Activated CD4-positive, alpha-beta memory T cell treated with anti-CD3 and anti-CD28 coated beads, Interleukin-2, amount 10 ng/mL, durations not matched to agents 7 days and 5 days (primary cell): ENCODE results near the gene SMCO4. TPM values are rescaled to one million over a fixed set of nuclear protein-coding genes. Genes with fewer than 3 reads are reported as not detected.

Experiments used
- CTCF ChIA-PET: fragments of 350-600 bp; sonication (Branson Sonifier 250); formaldehyde crosslinking; loops from one replicate; lab custom pipeline; 2021; ENCODE audit warnings: antibody characterized with exemption, inconsistent platforms; lab: Charles Lee
- POLR2A ChIA-PET: fragments of 350-600 bp; sonication (Branson Sonifier 250); formaldehyde crosslinking; loops from one replicate; lab custom pipeline; 2021; ENCODE audit warnings: antibody characterized with exemption; lab: Charles Lee
- DNase-seq: peaks from one replicate; pipeline ENCODE4 v3.0.0-alpha.2; 2020
- H3K27ac Mint-ChIP-seq: one replicate; pipeline ENCODE4 v1.8.0; 2021; ENCODE audit warnings: mild to moderate bottlenecking, mixed read lengths
- H3K27me3 Mint-ChIP-seq: one replicate; pipeline ENCODE4 v1.8.0; 2021; ENCODE audit warnings: mixed read lengths
- H3K36me3 Mint-ChIP-seq: one replicate; pipeline ENCODE4 v1.8.0; 2021; ENCODE audit warnings: low read depth, mixed read lengths
- H3K4me1 Mint-ChIP-seq: one replicate; pipeline ENCODE4 v1.8.0; 2021; ENCODE audit warnings: mixed read lengths
- H3K4me3 Mint-ChIP-seq: one replicate; pipeline ENCODE4 v1.8.0; 2021; ENCODE audit warnings: mild to moderate bottlenecking, mixed read lengths
- H3K9me3 Mint-ChIP-seq: one replicate; pipeline ENCODE4 v1.8.0; 2021; ENCODE audit warnings: mixed read lengths
- total RNA-seq, 2 experiments: library from RNA; stranded (reverse); gene quantifications; one replicate each; pipeline ENCODE4 v1.2.3, GENCODE V29; 2021

SMCO4 gene
- total RNA-seq, 2 experiments from 2014 or later: 55.3 to 60.0 TPM

DNA sequence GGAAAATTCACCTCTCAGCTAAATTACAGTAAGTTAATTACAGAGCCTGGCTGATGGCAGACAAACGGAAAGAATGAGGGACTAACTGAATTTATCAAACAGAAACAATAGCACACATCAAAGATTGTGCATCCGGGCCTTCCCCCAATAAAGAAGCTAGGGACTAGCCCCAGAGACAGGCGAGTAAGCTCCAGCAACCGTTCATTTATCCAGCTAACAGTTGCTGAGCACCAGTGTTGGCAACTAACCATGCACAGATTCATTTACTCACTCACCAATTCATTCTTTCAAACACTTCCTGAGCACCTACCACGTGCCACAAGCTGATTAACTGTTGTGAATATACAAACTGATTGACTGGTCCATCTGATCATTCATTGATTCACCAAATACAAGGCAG lies 51.2 kb downstream of the SMCO4 start:
- no peaks in the 10 kb centered on the region for H3K9me3 Mint-ChIP-seq
- peaks cover 32% of the 10 kb centered on the region for H3K36me3 Mint-ChIP-seq
- H3K27me3 Mint-ChIP-seq: no peaks in the 10 kb centered on the region
- no peak overlapping the region for H3K4me3 Mint-ChIP-seq
- DNase-seq: no peak
- POLR2A ChIA-PET: no interaction called here
- CTCF ChIA-PET: no interaction called here
- H3K27ac Mint-ChIP-seq: no peak overlapping the region
- no peaks in the 10 kb centered on the region for H3K4me1 Mint-ChIP-seq

DNA sequence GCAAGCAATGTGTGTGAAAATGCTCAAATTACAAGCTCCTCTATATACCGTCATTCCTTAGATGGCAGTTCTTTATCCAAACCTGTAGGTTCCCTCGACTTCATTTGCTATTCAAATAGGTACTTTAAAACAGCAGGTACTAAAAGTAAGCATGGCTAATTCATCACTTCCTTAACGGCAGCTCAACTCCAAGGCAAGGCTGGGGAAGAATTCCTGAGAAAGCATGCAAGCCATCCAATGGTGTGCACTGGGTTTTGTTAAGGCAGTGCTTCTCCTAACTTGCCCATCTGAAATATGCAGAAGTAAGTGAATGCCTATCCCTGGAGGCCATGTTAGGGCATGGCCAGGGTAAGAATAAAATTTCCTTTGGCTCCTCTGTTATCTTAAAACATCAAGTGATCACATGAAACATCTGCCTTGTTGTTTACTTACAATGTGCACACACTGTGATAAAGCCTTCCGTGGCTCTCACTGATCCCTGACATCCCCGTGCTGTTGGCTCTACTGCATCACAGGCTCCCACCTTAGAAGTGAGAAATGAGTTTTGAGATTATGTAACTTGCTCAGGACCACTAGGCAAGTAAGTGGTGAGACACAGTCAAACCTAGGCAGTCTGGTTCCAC lies 52.1 kb downstream of the SMCO4 start:
- CTCF ChIA-PET: no interaction called here
- no peaks in the 10 kb centered on the region for H3K9me3 Mint-ChIP-seq

DNA sequence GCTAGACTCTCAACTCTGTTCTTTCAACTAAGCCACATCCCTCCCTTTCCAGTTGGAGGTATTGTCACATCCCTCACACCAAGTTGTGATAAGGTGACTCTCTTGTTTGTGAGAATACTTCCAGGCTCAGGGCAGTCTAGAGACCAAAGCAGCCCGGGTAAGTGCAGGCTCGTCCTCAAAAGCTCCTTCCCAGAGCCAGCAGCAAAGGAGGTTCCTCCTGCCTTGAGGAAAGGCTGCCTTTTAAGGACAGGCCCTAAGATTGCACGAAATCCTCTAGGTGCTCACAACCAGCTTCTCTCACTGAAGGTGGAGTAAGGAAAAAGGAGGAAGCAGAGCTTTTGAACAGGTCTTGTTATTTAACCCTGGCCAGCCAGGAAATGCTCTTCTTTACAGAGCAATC lies 53.4 kb downstream of the SMCO4 start:
- ChIA-PET POLR2A (interaction anchor here (1.2 kb wide), 1 partner anchor 7 kb away, joined by 3 read pairs; no protein-coding TSS in a partner anchor), CTCF (no interaction called here)
- Mint-ChIP-seq H3K36me3 (peaks cover 17% of the 10 kb centered on the region), H3K27ac (no peak overlapping the region), H3K4me1 (no peaks in the 10 kb centered on the region), H3K9me3 (no peaks in the 10 kb centered on the region), H3K4me3 (no peak overlapping the region), H3K27me3 (no peaks in the 10 kb centered on the region)
- DNase-seq: no peak

More for the DNA sequence above, 52.1 kb downstream of the SMCO4 start:
- Mint-ChIP-seq H3K27ac (no peak overlapping the region), H3K4me3 (no peak overlapping the region), H3K4me1 (no peaks in the 10 kb centered on the region), H3K27me3 (no peaks in the 10 kb centered on the region), H3K36me3 (peaks cover 30% of the 10 kb centered on the region)
- DNase-seq: no peak
- POLR2A ChIA-PET: no interaction called here

DNA sequence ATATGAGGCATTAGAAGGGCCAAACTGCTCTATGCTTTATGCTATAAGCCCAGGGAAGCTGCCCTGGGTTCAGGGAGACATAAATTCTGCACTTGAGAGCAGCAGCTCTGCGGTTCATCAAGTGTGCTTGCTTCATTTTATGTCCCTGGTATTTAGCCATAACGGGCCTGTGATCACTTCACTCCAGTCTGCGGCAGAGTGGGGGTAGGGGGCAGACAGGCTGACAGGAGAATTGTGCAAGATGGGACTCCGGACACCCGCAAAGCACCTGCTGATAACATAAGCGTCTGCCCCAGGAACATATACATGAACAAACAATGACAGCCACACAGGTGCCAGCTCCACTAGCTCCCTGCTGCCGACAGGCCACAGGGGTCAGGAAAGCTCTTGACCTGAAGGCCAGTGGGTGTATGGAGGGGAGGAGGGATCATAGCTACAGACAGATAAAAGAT lies 56.1 kb downstream of the SMCO4 start:
- DNase-seq: no peak
- ChIA-PET CTCF (no interaction called here), POLR2A (no interaction called here)
- Mint-ChIP-seq H3K4me1 (no peaks in the 10 kb centered on the region), H3K36me3 (peaks cover 11% of the 10 kb centered on the region), H3K4me3 (no peak overlapping the region), H3K27me3 (no peaks in the 10 kb centered on the region), H3K9me3 (no peaks in the 10 kb centered on the region), H3K27ac (no peak overlapping the region)

DNA sequence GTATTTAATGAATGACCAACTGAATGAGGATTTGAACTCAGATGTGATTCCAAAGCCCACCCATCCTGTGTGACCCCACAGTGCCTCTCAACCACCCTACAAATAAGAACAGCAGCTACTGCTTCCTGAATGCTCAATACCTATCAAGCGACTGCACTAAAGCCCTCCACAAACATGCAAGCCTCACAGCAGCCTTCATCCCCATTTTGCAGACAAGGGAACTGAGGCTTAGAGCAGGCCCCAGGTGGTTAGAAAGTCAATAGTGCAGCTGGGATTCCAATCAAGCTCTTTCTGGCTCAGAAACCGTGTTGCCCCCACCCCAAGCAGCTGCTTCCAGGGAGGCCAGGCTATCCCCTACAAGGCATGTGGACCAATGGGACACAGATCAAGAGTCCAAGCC lies 57.2 kb downstream of the SMCO4 start:
- DNase-seq: no peak
- Mint-ChIP-seq H3K4me1 (no peaks in the 10 kb centered on the region), H3K4me3 (no peak overlapping the region), H3K27me3 (no peaks in the 10 kb centered on the region), H3K9me3 (no peaks in the 10 kb centered on the region), H3K36me3 (peaks cover 2% of the 10 kb centered on the region), H3K27ac (no peak overlapping the region)
- CTCF ChIA-PET: interaction anchor here (0.5 kb wide), 1 partner anchor 332 kb away, joined by 5 read pairs; no protein-coding TSS in a partner anchor
- POLR2A ChIA-PET: no interaction called here

DNA sequence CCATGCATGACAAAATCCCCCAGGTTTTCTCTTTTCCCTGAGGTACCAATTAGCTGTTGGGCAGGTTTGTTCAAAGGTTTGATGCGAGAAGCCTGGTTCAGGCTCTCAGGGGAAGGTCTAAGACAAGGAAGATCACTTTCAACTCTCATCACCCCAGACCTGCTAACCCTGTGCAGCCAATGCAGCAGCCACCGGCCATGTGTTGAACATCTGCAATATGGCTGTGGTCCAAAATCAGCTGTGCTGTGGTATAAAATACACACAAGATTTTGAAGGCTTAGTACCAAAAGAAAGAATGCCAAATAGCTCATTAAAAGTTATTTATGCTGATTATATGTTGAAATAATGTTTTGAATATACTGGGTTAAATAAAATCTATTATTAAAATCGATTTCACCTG lies 58.5 kb downstream of the SMCO4 start:
- H3K36me3 Mint-ChIP-seq: peaks cover 4% of the 10 kb centered on the region
- no peaks in the 10 kb centered on the region for H3K27me3 Mint-ChIP-seq
- no peak overlapping the region for H3K4me3 Mint-ChIP-seq
- H3K9me3 Mint-ChIP-seq: no peaks in the 10 kb centered on the region
- no peak for DNase-seq
- ChIA-PET CTCF (no interaction called here), POLR2A (no interaction called here)
- no peak overlapping the region for H3K27ac Mint-ChIP-seq
- H3K4me1 Mint-ChIP-seq: no peaks in the 10 kb centered on the region

DNA sequence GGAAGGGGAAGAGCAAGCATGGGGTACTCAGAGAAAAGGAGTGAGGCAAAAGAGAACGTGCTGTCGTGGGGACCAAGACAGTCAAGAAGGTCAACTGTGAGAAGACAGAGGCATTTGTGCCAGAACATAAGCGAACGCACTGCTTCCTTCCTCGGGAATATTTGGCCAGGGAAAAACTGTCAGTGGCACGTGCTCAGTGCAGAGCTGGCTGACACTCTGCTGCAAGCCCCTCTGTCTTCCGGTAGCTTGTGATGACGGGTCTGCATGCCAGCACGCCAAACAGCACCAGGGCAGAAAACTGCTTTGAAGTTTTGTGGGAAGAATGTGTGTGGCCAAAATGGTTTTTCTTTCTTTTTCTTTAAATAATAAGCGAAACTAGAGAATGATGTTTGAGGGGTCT lies 60.6 kb downstream of the SMCO4 start:
- POLR2A ChIA-PET: no interaction called here
- no peak overlapping the region for H3K4me3 Mint-ChIP-seq
- no peak overlapping the region for H3K27ac Mint-ChIP-seq
- no peaks in the 10 kb centered on the region for H3K9me3 Mint-ChIP-seq
- DNase-seq: no peak
- peaks cover 15% of the 10 kb centered on the region for H3K36me3 Mint-ChIP-seq
- H3K27me3 Mint-ChIP-seq: no peaks in the 10 kb centered on the region
- CTCF ChIA-PET: interaction anchor here (0.7 kb wide), 1 partner anchor 10 kb away, joined by 3 read pairs; no protein-coding TSS in a partner anchor
- H3K4me1 Mint-ChIP-seq: no peaks in the 10 kb centered on the region

DNA sequence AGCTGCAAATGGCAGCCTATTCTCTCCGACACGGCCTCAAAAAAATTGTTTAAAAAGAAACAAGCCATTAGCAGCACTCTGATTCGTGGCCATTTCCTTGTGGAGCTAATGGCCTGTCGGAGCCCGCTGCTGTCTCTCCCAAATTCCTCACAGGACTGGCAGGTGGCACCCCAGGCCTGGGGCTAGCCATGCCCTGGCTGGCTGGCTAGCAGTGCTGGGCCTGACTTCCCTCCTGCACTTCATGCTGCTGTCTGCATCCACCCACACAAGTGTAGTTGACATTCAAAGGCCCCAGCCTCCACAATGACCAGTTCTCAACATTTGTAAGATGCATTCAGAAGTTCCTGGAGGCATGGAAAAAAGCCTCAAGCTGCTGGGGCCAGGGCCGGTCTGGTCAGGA lies 61.5 kb downstream of the SMCO4 start:
- H3K27ac Mint-ChIP-seq: no peak overlapping the region
- no peak for DNase-seq
- H3K4me3 Mint-ChIP-seq: no peak overlapping the region
- POLR2A ChIA-PET: no interaction called here
- CTCF ChIA-PET: interaction anchor here (0.7 kb wide), 1 partner anchor 9 kb away, joined by 3 read pairs; no protein-coding TSS in a partner anchor
- no peaks in the 10 kb centered on the region for H3K9me3 Mint-ChIP-seq
- peaks cover 15% of the 10 kb centered on the region for H3K36me3 Mint-ChIP-seq
- no peaks in the 10 kb centered on the region for H3K27me3 Mint-ChIP-seq
- no peaks in the 10 kb centered on the region for H3K4me1 Mint-ChIP-seq

DNA sequence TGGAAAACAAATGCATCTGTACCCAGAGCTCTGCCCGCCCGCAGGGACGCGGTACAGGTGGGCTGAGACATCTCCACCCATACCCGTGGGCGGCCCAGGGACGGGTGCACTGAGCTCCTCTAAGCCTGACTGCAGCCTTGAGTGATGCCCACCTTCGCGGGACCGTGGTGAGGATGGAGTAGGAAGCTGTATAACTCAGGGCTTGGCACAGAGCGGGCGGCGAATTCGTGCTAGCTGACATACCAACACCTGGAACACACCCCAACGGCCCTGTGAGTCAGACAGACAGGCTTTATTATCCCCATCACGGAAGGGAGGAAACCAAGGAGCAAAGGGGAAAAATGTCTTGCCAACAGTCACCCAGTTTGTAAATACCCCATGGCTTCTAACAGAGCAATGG lies 61.9 kb downstream of the SMCO4 start:
- Mint-ChIP-seq H3K9me3 (no peaks in the 10 kb centered on the region), H3K27me3 (no peaks in the 10 kb centered on the region), H3K36me3 (peaks cover 18% of the 10 kb centered on the region), H3K27ac (no peak overlapping the region), H3K4me1 (no peaks in the 10 kb centered on the region), H3K4me3 (no peak overlapping the region)
- DNase-seq: no peak
- ChIA-PET CTCF (interaction anchor here (0.5 kb wide), 1 partner anchor 426 kb away, joined by 3 read pairs; no protein-coding TSS in a partner anchor), POLR2A (no interaction called here)

DNA sequence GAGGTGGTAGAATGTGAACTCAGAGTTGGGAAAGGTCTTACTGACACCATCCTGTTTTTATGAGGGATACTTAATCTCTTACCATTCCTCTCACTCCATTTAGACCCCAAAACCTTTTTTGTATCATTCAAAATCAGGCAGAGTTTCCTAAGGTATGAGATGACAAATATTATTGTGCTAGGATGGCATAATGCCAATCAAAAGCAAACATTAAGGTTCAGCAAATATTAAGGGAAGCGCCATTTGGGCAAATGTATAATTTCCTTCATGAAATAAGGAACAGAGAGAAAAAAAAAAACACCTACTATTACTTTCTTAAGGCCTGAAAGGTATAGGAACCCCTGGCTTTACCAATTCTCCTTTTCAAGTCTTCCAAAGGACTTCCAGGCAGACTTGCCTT lies 62.4 kb downstream of the SMCO4 start:
- POLR2A ChIA-PET: no interaction called here
- peaks cover 19% of the 10 kb centered on the region for H3K36me3 Mint-ChIP-seq

DNA sequence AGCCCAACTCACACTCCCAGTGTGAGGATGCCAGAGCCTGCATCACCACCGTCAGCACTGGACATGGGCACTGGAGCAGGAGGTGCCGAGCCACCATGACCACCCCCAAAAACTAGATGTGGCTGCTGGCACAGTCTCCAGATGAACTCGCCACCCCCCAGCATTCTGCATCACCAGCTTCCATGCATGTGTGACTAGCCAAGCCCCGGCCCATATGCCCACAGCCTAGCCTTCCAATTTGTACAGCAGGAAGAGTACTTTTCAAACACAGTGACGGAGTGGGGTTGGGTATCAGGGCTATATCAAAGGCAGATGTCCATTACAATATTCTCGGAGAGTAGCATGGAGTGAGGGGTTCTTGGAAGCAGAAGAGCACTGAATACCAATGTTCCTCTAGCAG lies 62.9 kb downstream of the SMCO4 start:
- ChIA-PET POLR2A (no interaction called here), CTCF (no interaction called here)
- H3K36me3 Mint-ChIP-seq: peaks cover 19% of the 10 kb centered on the region
- H3K4me1 Mint-ChIP-seq: no peaks in the 10 kb centered on the region
- no peak for DNase-seq
- no peaks in the 10 kb centered on the region for H3K27me3 Mint-ChIP-seq
- no peak overlapping the region for H3K27ac Mint-ChIP-seq
- H3K4me3 Mint-ChIP-seq: no peak overlapping the region
- H3K9me3 Mint-ChIP-seq: no peaks in the 10 kb centered on the region

More for the DNA sequence above, 62.4 kb downstream of the SMCO4 start:
- H3K27me3 Mint-ChIP-seq: no peaks in the 10 kb centered on the region
- no peak overlapping the region for H3K27ac Mint-ChIP-seq
- CTCF ChIA-PET: interaction anchor here (0.5 kb wide), 1 partner anchor 425 kb away, joined by 3 read pairs; no protein-coding TSS in a partner anchor
- no peak overlapping the region for H3K4me3 Mint-ChIP-seq
- H3K9me3 Mint-ChIP-seq: no peaks in the 10 kb centered on the region
- H3K4me1 Mint-ChIP-seq: no peaks in the 10 kb centered on the region
- DNase-seq: no peak

DNA sequence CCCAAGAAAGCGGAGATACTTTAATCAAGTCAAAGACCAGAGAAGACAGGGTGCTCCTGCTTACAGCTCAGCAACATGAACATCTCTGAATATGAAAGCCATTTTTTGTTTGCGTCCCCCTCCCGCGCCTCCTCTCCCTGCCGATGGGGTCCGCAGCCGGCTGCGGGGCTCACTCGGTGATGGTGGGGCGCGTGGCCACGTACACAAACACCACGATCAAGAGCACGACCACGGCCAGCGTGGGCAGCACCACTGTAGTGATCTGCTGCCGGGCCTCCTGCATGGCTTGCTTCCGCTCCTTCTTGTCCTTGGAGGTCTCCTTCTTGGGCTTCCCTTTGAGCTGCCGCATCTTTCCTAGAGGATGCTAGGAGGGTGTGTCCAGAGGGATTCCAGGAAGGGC lies 64.3 kb downstream of the SMCO4 start:
- POLR2A ChIA-PET: no interaction called here
- Mint-ChIP-seq H3K9me3 (no peaks in the 10 kb centered on the region), H3K27me3 (no peaks in the 10 kb centered on the region), H3K27ac (no peak overlapping the region), H3K36me3 (peaks cover 19% of the 10 kb centered on the region), H3K4me3 (no peak overlapping the region), H3K4me1 (no peaks in the 10 kb centered on the region)
- CTCF ChIA-PET: no interaction called here
- DNase-seq: no peak

DNA sequence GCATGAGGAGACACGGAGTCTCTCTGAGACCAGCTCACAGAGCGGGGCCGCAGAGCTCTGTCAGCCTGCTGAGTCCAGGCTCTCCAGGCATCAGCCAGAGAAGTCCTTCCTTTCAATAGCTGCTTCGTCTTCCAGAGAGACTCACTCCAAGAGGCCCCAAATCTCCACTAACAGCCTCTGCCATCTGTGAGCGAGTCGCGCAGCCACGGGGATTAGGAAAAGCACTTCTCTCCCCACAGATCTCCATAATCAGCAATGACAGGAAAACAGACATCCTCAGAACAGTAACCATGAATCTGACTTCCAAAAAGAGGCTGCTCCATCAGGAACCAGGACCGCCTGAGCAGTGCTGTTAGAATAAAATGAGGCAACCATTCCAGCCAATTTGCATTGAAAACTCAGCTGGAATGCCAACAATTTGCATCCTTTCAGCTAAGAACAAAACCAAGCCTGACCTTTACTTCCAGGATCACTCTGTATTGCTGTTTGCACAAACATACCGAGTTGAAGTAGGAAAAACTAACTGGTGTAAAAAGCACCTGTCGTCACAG lies 65.4 kb downstream of the SMCO4 start:
- ChIA-PET POLR2A (no interaction called here), CTCF (no interaction called here)
- Mint-ChIP-seq H3K4me1 (no peaks in the 10 kb centered on the region), H3K27ac (no peak overlapping the region), H3K27me3 (no peaks in the 10 kb centered on the region), H3K4me3 (no peak overlapping the region), H3K9me3 (no peaks in the 10 kb centered on the region), H3K36me3 (peaks cover 19% of the 10 kb centered on the region)
- no peak for DNase-seq

DNA sequence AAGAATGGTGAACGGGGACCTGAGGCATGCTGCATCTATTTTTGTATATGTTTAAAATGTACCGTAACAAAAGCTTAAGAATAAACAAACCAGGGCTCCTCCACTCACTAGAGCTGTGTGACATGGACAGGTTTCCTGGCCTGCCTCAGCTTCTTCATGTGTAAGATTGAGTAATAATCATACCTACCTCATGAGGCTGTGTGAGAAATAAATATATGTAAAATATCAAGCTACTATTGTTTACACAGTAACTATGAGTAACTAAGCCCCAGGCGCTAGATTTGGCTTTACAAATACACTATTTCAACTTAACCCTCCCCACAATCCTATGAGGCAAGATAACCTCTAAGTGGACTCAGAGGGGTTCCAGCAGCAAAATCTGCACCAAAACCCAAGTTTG lies 66.4 kb downstream of the SMCO4 start:
- ChIA-PET POLR2A (no interaction called here), CTCF (no interaction called here)
- Mint-ChIP-seq H3K9me3 (no peaks in the 10 kb centered on the region), H3K27me3 (no peaks in the 10 kb centered on the region), H3K36me3 (peaks cover 17% of the 10 kb centered on the region), H3K27ac (no peak overlapping the region), H3K4me3 (no peak overlapping the region), H3K4me1 (no peaks in the 10 kb centered on the region)
- no peak for DNase-seq
